Left ventricle myocardium superior (tissue), 1 donor: ENCODE results near the gene CLIP2. TPM values are rescaled to one million over a fixed set of nuclear protein-coding genes. Genes with fewer than 3 reads are reported as not detected.
"Not testable (repeated sequence)": the region's sequence is repeated elsewhere in the genome, so short reads cannot be mapped to it uniquely, and the experiment has no call there.

ENCODE experiments used
- ATAC-seq: fragments of 200-7000 bp; cut with Tn5 transposase; one replicate; pipeline ENCODE4 v1.9.1; 2020; ENCODE audit warnings: mild to moderate bottlenecking, moderate library complexity
- DNase-seq: peaks from one replicate; pipeline ENCODE4 v3.0.0-alpha.2; 2020
- intact Hi-C: fragments of 100-400 bp; cut with micrococcal nuclease; formaldehyde crosslinking; loops from one replicate; pipeline ENCODE4 v1.11.0; 2022
- total RNA-seq: library from RNA; stranded (reverse); fragmentation: NEBNext Ultra II Directional; extraction: Animal tissue kit (Norgen Biotek cat#: 25700); gene quantifications from one replicate; pipeline ENCODE4 v1.2.1, GENCODE V29; 2021
- donor health status: DM: no; HTN: yes; CAD: no; lungs with severe emphysema.

CLIP2 gene
- total RNA-seq, 1 donor from 2014 or later, result 6.9 TPM

GRCh38 chr7:74291535-74291934, 2.3 kb downstream of the CLIP2 start:
- intact Hi-C loops, result no loop called here
- no peak for ATAC-seq
- DNase-seq, result peak; percentile 19

- intact Hi-C loops, result no loop called here
Observed at GRCh38 chr7:74292757-74293576, 3.8 kb downstream of the CLIP2 start.

GRCh38 chr7:74293577-74293908, 4.3 kb downstream of the CLIP2 start:
- DNase-seq (no peak), ATAC-seq (no peak)
- intact Hi-C loops, result no loop called here

More at GRCh38 chr7:74292757-74293576, 3.8 kb downstream of the CLIP2 start:
- peak; percentile 5 for DNase-seq
- ATAC-seq, result no peak

- DNase-seq, result peak; percentile 50
- intact Hi-C loops, result no loop called here
- peak; percentile 41 for ATAC-seq
Observed at GRCh38 chr7:74294191-74294998, 5.2 kb downstream of the CLIP2 start.

- intact Hi-C loops, result no loop called here
- ATAC-seq (no peak), DNase-seq (no peak)
Observed at GRCh38 chr7:74297516-74298233, 8.5 kb downstream of the CLIP2 start.

- no peak for ATAC-seq
- intact Hi-C loops, result no loop called here
- DNase-seq, result peak; percentile 19
Observed at GRCh38 chr7:74299401-74299800, 10.2 kb downstream of the CLIP2 start.

- ATAC-seq (no peak), DNase-seq (no peak)
- intact Hi-C loops, result no loop called here
Observed at GRCh38 chr7:74300926-74301325, 11.7 kb downstream of the CLIP2 start.

GRCh38 chr7:74302745-74303221, 13.6 kb downstream of the CLIP2 start:
- no peak for ATAC-seq
- intact Hi-C loops, result no loop called here
- DNase-seq, result no peak

GRCh38 chr7:74304550-74304949, 15.3 kb downstream of the CLIP2 start:
- ATAC-seq, result no peak
- intact Hi-C loops, result no loop called here
- DNase-seq, result no peak

GRCh38 chr7:74306004-74306729, 17.0 kb downstream of the CLIP2 start:
- ATAC-seq (peak; percentile 12), DNase-seq (peak; percentile 31)
- intact Hi-C loops, result no loop called here

- ATAC-seq (peak; percentile 87), DNase-seq (peak; percentile 72)
- intact Hi-C loops, result no loop called here
Observed at GRCh38 chr7:74306730-74307469, 17.7 kb downstream of the CLIP2 start.

GRCh38 chr7:74307738-74308505, 18.7 kb downstream of the CLIP2 start:
- DNase-seq, result peak; percentile 26
- intact Hi-C loops, result no loop called here
- ATAC-seq, result no peak

GRCh38 chr7:74309181-74309580, 20.0 kb downstream of the CLIP2 start:
- ATAC-seq (no peak), DNase-seq (no peak)
- intact Hi-C loops, result no loop called here

- intact Hi-C loops, result no loop called here
- ATAC-seq, result no peak
Observed at GRCh38 chr7:74311305-74311744, 22.1 kb downstream of the CLIP2 start.

GRCh38 chr7:74312418-74313028, 23.3 kb downstream of the CLIP2 start:
- ATAC-seq (no peak), DNase-seq (peak; percentile 20)
- intact Hi-C loops, result no loop called here

More at GRCh38 chr7:74311305-74311744, 22.1 kb downstream of the CLIP2 start:
- DNase-seq, result no peak

- ATAC-seq, intact Hi-C loops, DNase-seq: not testable (repeated sequence)
Observed at GRCh38 chr7:74315891-74316290, 26.7 kb downstream of the CLIP2 start.

- DNase-seq (no peak), ATAC-seq (no peak)
- intact Hi-C loops, result no loop called here
Observed at GRCh38 chr7:74317146-74317782, 28.1 kb downstream of the CLIP2 start.
